Measurements from ENCODE around the gene ABI3. TPM values are rescaled to one million over a fixed set of nuclear protein-coding genes. Genes with fewer than 3 reads are reported as not detected.

The ABI3 gene
- total RNA-seq, 4 donors from 2014 or later = 0.60 to 7.6 (median 5.9) TPM

DNA sequence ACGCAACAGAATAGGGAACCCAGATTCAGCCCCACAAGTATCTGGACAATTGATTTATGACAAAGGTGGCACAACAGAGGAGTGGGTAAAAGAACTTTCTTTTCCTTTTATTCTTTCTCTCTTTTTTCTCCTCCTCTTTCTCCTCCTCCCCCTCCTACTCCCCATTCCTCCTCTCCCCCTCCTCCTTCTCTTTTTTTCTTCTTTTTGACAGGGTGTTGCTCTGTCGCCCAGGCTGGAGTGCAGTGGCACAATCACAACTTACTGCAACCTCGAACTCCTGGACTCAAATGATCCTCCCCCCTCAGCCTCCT lies 16.3 kb upstream of the ABI3 start:
- Histone ChIP-seq H3K36me3 (no peaks in the 10 kb centered on the region), H3K4me1 (peaks cover 0 to 25% (median 10%) of the 10 kb centered on the region in 4 donors), H3K27ac (peak overlapping the region; percentile 88 to 98 (median 96)), H3K4me3 (no peak overlapping the region), H3K27me3 (no peaks in the 10 kb centered on the region), H3K9me3 (no peaks in the 10 kb centered on the region)
- in situ Hi-C loops (cut with MboI; ENCODE audit: low pct_ligation_motif_present in 1 of 4, low pct_unique_long_range_greater_than_20kb in 1 of 4, low sequenced_read_pairs in 3 of 4) = no loop called here
- no peak for TF ChIP-seq EP300 (IDR thresholded peaks at IDR 0.05; ENCODE audit: low read depth)
- TF ChIP-seq POLR2A (IDR thresholded peaks at IDR 0.05) = no peak
- no peak for TF ChIP-seq POLR2AphosphoS5 (IDR thresholded peaks at IDR 0.05)
- TF ChIP-seq, protein P1, sequence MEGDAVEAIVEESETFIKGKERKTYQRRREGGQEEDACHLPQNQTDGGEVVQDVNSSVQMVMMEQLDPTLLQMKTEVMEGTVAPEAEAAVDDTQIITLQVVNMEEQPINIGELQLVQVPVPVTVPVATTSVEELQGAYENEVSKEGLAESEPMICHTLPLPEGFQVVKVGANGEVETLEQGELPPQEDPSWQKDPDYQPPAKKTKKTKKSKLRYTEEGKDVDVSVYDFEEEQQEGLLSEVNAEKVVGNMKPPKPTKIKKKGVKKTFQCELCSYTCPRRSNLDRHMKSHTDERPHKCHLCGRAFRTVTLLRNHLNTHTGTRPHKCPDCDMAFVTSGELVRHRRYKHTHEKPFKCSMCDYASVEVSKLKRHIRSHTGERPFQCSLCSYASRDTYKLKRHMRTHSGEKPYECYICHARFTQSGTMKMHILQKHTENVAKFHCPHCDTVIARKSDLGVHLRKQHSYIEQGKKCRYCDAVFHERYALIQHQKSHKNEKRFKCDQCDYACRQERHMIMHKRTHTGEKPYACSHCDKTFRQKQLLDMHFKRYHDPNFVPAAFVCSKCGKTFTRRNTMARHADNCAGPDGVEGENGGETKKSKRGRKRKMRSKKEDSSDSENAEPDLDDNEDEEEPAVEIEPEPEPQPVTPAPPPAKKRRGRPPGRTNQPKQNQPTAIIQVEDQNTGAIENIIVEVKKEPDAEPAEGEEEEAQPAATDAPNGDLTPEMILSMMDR (IDR thresholded peaks at IDR 0.05) = no peak
- intact Hi-C loops (cut with DNase I; ENCODE audit: low total_unique reads) = no loop called here
- 38 to 55% methylated on average over 2 to 3 of the region's 3 CpGs for WGBS, 2 donors (ENCODE audit: low coverage in 1 of 2)
- DNase-seq = no peak

DNA sequence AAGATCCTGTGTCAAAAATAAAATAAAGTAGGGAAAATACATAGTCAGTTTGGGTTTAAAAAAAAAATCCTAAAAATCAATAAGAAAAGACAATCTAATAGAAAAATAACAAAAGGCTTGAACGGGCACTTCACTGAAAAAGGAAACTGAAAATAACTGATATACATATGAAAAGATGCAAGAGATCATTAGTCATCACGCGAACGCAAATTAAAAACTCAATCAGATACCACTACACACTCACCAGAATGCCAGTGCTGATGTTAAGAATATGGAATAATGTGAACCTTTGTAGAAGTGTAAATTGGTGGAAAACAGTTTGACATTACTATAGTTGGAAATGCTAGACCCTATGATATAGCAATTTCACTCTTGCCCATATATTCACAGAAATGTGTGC lies 14.8 kb upstream of the ABI3 start:
- 61 to 74% methylated on average over 4 of the region's 4 CpGs for WGBS, 2 donors (ENCODE audit: low coverage in 1 of 2)
- Histone ChIP-seq H3K4me3 (no peak overlapping the region), H3K4me1 (peaks cover 0 to 24% (median 10%) of the 10 kb centered on the region in 4 donors), H3K36me3 (no peaks in the 10 kb centered on the region), H3K27ac (no peak overlapping the region), H3K9me3 (no peaks in the 10 kb centered on the region), H3K27me3 (no peaks in the 10 kb centered on the region)
- DNase-seq = no peak
- in situ Hi-C loops (cut with MboI; ENCODE audit: low pct_ligation_motif_present in 1 of 4, low pct_unique_long_range_greater_than_20kb in 1 of 4, low sequenced_read_pairs in 3 of 4) (no loop called here), intact Hi-C loops (cut with DNase I; ENCODE audit: low total_unique reads) (no loop called here)
- TF ChIP-seq POLR2AphosphoS5 (IDR thresholded peaks at IDR 0.05) = no peak
- no peak for TF ChIP-seq POLR2A (IDR thresholded peaks at IDR 0.05)
- no peak for TF ChIP-seq EP300 (IDR thresholded peaks at IDR 0.05; ENCODE audit: low read depth)
- TF ChIP-seq, protein P1 (IDR thresholded peaks at IDR 0.05) = no peak

DNA sequence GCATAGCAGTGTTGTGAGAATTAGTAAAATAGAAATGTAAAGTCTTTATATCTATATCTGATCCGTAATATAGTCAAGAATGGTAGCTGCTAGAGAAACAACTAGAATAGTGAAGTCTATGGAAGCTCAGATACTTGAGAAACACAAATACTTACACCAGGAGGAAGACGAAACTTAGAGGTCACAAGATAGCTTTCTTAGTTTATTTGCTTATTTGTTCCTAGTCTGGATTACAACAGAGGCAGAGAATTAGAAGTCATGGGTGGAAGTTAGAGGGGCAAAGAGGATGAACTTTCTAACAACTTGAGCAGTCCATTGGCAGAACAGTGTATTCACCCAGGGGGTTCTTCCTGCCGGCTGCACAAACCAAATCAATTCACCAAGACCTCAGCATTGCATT lies 14.0 kb upstream of the ABI3 start:
- TF ChIP-seq POLR2A (IDR thresholded peaks at IDR 0.05) (no peak), EP300 (IDR thresholded peaks at IDR 0.05; ENCODE audit: low read depth) (no peak), POLR2AphosphoS5 (IDR thresholded peaks at IDR 0.05) (no peak)
- TF ChIP-seq, protein P1 (IDR thresholded peaks at IDR 0.05) = no peak
- Histone ChIP-seq H3K27ac (no peak overlapping the region), H3K4me1 (peaks cover 0 to 16% (median 6%) of the 10 kb centered on the region in 4 donors), H3K27me3 (no peaks in the 10 kb centered on the region), H3K9me3 (no peaks in the 10 kb centered on the region), H3K4me3 (no peak overlapping the region), H3K36me3 (no peaks in the 10 kb centered on the region)
- intact Hi-C loops (cut with DNase I; ENCODE audit: low total_unique reads) = no loop called here
- 71 to 88% methylated on average over 1 to 3 of the region's 3 CpGs for WGBS, 2 donors (ENCODE audit: low coverage in 1 of 2)
- no peak for DNase-seq
- in situ Hi-C loops (cut with MboI; ENCODE audit: low pct_ligation_motif_present in 1 of 4, low pct_unique_long_range_greater_than_20kb in 1 of 4, low sequenced_read_pairs in 3 of 4) = no loop called here

DNA sequence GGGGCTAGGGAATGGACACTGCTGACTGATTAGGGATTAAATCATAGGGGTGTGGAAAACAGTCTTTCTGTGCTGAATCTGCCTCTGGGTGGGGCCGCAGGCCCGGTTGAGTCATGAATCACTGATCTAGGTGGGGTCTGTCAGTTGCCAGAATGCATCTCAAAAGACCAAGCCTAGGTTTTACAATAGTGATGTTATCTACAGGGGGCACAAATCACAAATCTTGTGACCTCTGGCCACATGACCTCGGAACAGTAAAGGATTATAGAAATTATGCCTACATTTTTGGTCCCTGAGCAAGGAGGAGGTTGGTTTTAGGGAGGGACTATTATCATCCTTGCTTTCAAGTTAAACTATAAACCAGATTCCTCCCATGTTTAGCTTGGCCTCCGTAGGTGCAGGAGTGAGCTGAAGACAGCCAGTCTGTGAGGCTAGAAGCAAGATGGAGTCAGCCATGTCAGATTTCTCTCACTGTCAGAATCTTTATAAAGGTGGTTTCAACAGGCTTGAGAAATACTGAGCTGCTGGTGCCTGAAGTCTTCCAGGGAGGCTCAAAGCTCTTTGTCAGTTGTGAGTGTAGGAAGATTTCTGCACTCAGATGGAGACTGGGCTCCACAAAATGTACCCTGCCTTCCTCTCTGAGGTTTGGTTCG lies 13.0 kb upstream of the ABI3 start:
- Histone ChIP-seq H3K27ac (no peak overlapping the region), H3K4me3 (no peak overlapping the region), H3K4me1 (peaks cover 0 to 13% (median 6%) of the 10 kb centered on the region in 4 donors), H3K36me3 (no peaks in the 10 kb centered on the region), H3K27me3 (no peaks in the 10 kb centered on the region), H3K9me3 (no peaks in the 10 kb centered on the region)
- 42 to 47% methylated on average over 2 to 5 of the region's 5 CpGs for WGBS, 2 donors (ENCODE audit: low coverage in 1 of 2)
- in situ Hi-C loops (cut with MboI; ENCODE audit: low pct_ligation_motif_present in 1 of 4, low pct_unique_long_range_greater_than_20kb in 1 of 4, low sequenced_read_pairs in 3 of 4) = no loop called here
- intact Hi-C loops (cut with DNase I; ENCODE audit: low total_unique reads) = no loop called here
- TF ChIP-seq EP300 (IDR thresholded peaks at IDR 0.05; ENCODE audit: low read depth) = no peak
- no peak for TF ChIP-seq POLR2A (IDR thresholded peaks at IDR 0.05)
- TF ChIP-seq, protein P1 (IDR thresholded peaks at IDR 0.05) = no peak
- no peak for TF ChIP-seq POLR2AphosphoS5 (IDR thresholded peaks at IDR 0.05)
- DNase-seq = no peak

All from transverse colon (tissue), 4 donors.